ENCODE results near the gene RELB.
"Not testable (repeated sequence)": the region's sequence is repeated elsewhere in the genome, so short reads cannot be mapped to it uniquely, and the experiment has no call there.

The RELB gene

DNA sequence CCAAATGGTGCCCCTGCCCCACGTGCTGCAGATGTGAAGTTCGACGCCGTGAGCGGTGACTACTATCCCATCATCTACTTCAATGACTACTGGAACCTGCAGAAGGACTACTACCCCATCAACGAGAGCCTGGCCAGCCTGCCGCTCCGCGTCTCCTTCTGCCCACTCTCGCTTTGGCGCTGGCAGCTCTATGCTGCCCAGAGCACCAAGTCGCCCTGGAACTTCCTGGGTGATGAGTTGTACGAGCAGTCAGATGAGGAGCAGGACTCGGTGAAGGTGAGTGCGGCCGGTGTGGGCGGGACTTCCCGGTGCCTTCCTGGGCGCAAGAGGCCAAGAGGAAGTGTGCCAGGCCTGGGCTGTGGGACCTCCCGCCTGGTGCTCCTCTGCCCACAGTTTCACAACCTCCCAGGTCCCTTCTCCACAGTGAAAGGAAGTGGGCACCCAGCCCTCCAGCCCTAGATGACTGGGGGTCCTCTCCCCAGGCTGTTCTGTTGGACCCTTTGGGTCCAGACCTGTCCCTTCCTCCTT is 14.1 kb upstream of the RELB start:
- no peak for DNase-seq (ENCODE audit: low spot score)

DNA sequence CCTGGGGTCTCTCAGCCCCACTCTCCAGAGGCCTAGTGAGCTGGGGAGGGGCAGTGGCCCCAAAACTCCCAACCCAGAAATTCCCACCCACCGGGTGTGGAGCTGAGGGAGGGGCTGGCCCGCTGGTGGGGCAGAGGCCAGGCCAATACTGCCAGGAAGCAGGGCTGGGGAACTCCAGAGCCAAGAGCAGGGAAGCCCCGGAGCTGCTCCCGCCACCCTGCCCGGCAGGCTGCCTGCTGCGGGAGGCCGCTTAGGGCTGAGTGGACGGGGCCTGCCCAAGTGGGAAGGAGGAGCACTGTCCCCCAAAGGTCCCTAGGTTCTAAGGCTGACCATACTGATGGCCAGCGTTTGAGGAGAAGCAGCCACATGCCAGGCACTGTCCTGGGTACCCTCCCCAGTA is 13.0 kb upstream of the RELB start:
- DNase-seq (ENCODE audit: low spot score): no peak

DNA sequence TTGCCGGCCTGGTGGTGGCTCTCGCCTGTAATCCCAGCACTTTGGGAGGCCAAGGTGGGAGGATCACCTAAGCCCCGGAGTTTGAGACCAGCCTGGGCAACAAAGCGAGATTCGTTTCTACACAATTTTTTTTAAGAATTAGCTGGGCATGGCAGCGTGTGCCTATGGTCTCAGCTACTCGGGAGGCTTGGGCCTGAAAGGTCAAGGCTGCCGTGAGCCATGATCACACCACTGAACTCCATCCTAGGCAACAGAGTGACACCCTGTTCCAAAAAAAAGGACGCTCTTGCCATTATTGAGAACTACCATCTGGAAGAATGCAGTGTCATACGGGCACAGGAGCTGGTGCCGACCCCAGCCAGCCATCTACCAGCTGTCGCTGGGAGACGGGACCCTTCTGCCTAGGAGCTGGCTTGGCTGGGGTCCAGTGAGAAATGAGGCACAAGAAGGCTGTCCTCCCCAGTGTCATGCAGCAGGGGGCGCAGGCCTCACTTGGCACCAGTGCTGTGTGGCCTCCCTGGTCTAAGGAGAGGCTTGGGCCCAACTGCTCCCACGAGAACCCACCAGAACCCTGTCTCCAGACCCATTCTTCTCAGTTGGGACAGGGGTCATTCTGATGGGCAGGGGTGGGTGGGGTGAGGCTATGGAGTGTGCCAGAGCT is 12.2 kb upstream of the RELB start:
- DNase-seq (ENCODE audit: low spot score): peak; percentile 89

DNA sequence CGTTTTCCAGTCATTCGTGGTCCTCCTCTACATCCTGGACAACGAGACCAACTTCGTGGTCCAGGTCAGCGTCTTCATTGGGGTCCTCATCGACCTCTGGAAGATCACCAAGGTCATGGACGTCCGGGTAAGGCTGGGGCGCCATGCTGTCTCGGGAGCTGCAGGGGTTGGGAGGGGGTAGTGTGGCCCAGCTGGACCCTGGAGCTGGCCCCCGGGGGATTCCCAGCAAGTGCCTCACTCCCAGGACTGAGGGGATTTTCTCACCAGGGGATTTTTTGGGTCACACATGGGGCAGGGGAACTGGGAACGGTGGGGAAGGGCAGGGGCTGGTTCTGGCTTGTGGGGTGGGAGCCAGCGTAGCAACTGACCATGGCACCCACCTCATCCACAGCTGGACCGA is 10.8 kb upstream of the RELB start:
- no peak for DNase-seq (ENCODE audit: low spot score)

DNA sequence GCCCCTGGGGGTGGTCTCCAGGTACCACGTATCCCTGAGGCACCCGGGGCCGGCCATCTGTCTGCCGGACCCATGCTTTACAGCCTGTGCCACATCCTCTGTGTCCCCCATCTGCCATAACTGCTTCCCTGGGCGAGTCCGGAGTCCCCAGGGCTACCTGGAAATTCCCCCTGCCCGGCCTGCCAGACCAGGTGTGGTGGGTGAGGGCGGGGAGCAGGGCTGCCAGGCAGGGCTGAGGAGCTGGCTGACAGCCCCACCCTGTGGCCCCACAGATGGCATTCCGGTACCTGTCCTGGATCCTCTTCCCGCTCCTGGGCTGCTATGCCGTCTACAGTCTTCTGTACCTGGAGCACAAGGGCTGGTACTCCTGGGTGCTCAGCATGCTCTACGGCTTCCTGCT is 10.3 kb upstream of the RELB start:
- no peak for DNase-seq (ENCODE audit: low spot score)

DNA sequence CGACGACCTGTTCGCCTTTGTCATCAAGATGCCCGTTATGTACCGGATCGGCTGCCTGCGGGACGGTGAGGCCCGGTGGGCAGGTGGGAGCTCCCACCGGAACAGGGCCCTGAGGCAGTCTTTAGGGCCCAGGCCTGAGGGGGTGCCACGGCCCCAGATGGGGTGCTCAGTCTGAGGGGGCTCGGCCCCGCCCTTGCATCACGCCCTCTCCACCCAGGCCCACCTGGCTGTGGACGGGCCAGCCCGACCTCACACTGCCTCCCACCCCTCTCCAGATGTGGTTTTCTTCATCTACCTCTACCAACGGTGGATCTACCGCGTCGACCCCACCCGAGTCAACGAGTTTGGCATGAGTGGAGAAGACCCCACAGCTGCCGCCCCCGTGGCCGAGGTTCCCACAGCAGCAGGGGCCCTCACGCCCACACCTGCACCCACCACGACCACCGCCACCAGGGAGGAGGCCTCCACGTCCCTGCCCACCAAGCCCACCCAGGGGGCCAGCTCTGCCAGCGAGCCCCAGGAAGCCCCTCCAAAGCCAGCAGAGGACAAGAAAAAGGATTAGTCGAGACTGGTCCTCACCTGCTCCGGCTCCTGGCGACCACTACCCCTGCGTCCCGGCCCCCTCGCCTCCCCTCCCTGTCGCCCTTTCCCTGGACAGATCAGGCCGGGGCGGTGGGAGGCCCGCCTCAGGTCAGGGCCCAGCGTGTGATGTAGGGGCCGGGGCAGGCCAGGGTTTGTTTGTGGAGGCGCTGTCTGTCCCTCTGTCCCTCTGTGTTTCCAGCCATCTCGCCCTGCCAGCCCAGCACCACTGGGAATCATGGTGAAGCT is 8.7 kb upstream of the RELB start:
- DNase-seq (ENCODE audit: low spot score): no peak

DNA sequence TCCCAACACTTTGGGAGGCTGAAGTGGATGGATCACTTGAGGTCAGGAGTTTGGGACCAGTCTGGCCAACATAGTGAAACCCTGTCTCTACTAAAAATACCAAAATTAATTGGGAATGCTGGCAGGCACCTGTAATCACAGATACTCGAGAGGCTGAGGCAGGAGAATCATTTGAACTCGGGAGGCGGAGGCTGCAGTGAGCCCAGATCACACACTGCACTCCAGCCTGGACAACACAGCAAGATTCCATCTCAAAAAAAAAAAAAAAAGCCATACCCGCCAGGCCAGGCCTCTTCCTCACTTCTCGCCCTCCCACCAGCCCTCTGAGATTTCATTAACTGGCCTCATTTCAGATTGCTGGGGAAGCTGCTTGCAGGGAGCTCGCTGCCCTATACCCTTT is 7.7 kb upstream of the RELB start:
- DNase-seq (ENCODE audit: low spot score): no peak

DNA sequence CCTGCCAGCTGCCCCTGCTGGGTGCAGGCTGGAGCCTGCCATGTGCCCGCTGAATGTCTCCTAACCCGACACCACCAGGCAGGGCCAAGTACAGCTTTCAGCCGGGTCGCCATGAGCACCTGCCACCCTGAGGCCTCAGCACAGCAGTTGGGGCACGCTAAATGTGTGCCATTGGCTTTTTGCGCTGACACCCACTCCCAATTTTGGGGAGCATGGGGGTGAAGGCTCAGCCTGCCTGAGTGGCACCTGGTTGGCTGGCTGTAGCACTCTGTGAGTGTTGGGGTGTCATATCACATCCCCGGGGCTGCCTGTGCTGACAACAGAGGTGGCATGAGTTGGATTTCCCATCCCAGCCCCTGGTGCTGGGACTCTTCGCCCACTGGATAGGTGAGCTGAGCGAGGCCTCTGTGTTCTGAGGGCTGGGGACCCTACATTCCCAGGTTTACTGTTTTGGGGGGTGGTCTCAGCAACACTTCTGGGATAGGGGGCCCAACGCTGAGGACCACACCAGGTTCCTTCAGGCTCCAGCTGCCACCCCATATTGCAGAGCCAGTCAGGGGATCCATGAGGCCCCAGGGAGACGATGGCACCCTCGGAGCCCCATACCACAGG is 7.2 kb upstream of the RELB start:
- no peak for DNase-seq (ENCODE audit: low spot score)

DNA sequence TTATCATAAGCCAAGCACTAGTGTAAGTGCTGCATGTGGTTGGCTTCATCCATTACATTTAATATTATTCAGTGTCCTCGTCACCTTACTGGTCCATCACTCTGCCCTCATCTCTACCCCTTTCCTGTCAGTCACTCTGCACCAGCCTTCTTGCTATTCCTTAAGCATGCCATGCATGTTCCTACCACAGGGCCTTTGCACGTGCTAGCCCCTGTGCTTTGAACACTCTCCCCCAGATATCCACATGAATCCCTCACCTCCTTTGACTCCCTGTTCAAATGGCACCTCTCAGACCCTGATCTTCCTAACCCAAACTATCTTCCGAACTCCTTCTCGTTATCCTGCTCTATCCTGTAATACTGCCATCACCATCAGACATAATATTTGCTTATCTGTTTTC is 3.2 kb upstream of the RELB start:
- DNase-seq (ENCODE audit: low spot score): no peak

DNA sequence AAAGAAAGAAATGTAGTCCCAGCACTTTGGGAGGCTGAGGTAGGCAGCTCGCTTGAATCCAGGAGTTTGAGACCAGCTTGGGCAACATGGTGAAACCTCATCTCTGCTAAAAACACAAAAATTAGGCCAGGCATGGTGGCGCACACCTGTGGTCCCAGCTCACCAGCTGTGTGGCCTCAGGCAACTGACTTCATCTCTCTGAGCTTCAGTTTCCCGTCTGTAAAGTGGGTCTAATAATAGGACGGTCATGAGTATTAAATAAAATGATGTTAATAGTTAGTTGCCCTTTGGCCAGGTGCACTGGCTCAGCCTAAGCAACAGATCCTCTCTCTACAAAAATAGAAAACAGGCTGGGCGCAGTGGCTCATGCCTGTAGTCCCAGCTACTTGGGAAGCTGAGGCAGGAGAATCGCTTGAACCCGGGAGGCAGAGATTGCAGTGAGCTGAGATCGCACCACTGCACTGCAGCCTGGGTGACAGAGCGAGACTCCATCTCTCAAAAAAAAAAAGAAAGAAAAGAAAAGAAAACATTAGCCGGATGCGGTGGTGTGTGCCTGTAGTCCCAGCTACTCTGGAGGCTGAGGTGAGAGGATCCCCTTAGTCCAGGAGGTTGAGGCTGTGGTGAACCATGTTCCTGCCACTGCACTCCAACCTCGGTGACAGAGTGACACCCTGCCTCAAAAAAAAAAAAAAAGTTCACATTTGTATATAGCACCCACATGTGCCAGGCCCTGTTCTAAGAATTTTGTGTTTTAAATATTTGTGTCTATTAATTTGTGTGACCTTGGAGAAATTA is 1.9 kb upstream of the RELB start:
- not testable (repeated sequence) for DNase-seq (ENCODE audit: low spot score)

DNA sequence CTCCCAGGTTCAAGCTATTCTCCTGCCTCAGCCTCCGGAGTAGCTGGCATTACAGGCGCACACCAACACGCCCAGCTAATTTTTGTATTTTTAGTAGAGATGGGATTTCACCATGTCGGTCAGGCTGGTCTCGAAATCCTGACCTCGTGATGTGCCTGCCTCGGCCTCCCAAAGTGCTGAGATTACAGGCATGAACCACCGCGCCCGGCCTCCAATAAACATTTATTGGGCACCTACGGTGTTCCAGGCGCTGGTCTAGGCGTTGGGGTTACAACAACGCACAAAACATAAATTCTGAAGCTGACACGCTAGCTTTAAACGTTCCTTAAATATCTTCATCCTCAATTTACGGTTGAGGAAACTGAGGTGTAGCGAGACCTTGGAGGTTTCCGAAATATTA is 599 bp upstream of the RELB start:
- not testable (repeated sequence) for DNase-seq (ENCODE audit: low spot score)

DNA sequence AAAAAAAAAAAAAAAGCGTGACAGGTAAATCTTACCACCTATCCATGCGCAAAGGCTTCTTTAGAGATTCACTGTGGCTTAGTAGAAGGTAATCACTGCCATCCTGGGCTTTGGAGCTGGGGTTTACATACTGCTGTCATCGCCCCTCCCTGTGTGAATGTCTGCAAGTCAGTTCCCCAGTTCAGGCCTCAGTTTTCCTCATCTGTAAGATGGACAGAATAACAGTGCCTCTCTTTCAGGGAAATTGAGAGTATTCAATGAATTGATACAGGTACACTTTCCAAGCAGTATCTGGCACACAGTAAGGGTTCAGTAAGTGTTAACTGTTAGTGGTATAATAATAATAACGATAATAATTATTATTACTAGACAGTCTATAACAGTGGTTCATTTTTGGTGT is 2.2 kb downstream of the RELB start:
- DNase-seq (ENCODE audit: low spot score): no peak

DNA sequence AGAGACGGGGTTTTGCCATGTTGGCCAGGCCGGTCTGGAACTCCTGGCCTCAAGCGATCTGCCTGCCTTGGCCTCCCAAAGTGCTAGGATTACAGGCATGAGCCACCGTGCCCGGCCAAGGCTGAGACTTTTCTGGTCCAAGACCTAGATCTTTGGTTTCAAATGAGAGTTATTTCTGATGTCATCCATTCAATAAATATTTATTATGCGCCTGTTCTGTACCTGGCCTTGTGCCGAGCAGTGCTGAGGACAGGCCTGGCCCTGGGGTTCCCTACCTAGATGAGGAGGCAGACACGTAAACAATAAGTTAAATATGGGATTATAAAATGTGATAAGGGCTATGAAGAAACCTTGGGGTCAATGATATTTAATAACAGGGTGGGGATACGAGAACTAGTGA is 4.5 kb downstream of the RELB start:
- no peak for DNase-seq (ENCODE audit: low spot score)

DNA sequence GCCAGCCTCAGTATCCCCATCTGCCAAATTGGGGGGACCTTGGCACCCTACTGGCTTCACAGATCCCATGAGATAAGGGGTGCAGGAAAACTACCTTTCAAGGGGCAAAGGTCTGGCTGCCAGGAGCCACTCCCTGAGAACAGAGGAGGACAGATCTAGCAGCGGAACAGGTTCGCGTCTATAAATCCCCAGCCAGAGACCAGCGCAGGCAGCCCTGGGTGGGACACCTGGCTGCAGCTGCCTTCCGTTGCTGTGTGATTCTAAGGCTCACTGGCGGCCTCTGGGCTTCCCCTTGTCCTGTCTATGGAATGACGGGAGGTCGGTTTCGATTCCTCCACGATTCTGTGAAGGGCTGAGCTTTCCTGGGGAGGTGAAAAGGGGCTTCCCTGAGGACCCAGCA is 7.3 kb downstream of the RELB start:
- DNase-seq (ENCODE audit: low spot score): no peak

DNA sequence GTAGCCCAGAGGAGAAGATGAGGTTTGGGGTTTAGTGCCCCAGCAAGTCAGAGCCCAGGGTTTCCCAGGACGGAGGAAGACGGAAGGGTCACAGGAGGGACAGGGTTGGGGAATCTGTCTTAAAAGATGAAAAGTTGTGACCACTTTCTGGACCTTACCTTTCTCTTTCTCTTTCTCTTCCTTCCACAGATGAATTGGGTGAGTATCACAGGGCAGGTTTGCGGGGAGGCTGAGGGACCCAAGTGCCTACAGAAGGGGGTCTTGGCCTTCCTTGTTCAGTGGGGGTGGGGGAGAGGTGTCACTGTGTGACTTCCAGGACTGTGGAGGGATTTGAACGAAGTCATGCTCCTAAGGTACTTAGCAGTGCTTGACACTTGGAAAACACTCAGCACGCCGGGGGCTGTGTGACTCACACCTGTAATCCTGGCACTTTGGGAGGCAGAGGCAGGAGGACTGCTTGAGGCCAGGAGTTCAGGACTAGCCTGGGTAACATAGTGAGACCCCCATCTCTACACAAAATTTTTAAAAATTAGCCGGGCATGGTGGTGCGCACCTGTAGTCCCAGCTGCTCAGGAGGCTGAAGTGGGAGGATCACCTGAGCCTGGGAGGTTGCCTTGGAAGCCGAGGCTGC is 8.5 kb downstream of the RELB start:
- no peak for DNase-seq (ENCODE audit: low spot score)

DNA sequence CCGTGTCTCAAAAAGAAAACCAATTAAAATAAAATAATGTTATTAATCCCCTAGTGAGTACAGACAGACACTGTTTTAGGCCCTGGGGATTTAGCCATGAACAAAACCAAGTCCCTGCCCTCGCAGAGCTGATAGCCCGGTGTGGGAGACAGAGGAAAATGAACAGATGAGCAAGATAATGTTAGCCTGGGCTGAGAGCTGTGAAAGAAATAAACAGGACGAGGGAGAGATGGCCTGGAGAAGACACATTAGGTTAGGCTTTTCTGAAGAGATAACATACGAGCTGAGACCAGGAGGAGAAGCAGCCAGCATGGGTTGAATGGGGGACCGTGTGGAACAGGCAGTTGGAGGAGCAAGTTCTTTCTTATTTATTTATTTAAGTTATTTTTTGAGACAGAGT is 9.0 kb downstream of the RELB start:
- no peak for DNase-seq (ENCODE audit: low spot score)

DNA sequence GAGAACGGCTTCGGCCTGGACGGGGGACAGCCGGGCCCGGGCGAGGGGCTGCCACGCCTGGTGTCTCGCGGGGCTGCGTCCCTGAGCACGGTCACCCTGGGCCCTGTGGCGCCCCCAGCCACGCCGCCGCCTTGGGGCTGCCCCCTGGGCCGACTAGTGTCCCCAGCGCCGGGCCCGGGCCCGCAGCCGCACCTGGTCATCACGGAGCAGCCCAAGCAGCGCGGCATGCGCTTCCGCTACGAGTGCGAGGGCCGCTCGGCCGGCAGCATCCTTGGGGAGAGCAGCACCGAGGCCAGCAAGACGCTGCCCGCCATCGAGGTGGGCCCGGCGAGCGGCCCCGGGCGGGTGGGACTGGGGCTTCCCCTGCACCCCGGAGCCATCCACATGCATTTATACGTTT is 10.7 kb downstream of the RELB start:
- DNase-seq (ENCODE audit: low spot score): no peak

DNA sequence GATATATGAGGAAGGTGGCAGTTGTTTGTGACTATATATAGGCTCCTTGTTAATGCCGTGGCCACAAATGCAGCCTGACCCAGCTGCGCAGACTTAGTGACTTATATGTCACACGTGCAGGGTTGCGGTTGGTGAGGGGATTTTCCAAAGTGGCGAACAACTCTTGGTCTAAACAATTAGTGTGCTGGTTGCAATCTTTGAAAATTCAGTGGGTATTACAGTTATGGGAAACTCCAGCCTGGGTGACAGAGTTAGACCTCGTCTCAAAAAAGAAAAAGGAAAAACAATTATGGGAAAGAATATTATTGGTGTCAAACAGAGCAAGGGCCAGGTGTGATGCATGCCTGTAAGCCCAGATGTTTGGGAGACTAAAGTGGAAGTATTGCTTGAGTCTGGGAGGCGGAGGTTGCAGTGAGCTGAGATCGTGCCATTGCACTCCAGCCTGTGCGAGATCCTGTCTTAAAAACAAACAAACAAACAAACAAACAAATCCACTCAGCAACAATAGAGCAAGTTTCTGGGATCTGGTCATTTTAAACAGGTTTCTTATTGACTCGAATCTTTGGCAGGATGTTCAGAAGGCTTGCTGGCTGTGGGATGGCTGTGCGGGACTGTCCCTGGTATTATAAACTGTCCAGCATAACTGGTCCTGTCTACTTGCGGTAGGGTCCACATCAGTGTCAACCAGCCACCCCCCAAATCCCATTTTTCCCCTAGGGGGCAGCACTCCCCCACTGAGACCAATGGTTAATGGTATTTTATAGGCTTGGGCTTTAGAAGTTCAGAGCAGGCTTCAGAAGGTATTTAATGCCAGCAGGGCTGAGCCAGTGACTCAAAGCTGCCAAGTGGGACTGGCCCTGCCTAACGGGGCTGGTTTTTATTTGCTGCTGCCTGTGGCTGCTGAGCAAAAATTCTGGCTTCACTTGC is 15.4 kb downstream of the RELB start:
- DNase-seq (ENCODE audit: low spot score): peak; percentile 89

DNA sequence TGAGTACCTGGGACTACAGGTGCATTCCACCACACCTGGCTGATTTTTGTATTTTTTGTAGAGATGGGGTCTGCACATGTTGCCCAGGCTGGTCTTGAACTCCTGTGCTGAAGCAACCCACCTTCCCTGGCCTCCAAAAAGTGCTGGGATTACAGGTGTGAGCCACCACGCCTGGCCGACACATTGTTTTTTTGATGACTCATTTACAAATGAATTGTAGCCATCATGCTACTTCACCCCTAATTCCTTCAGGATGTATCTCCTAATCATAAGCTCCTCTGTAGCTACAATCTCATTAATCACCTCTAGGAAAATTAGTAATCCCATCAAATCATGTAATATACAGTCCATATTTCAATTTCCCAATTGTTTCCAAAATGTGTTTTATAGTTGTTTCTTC is 17.9 kb downstream of the RELB start:
- no peak for DNase-seq (ENCODE audit: low spot score)

DNA sequence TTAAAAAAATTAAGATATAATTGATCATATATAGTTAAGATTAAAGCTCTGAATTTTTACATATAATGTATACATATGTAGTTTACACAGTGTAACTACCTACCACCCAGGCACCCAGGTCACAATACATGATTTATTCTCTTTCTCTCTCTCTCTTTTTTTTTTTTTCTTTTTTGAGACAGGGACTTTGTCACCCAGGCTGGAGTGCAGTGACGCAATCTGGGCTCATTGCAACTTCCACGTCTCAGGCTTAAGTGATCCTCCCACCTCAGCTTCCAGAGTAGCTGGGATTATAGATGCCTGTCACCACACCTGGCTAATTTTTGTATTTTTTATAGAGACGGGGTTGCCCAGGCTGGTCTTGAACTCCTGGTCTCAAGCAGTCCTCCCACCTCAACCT is 18.8 kb downstream of the RELB start:
- DNase-seq (ENCODE audit: low spot score): no peak

DNA sequence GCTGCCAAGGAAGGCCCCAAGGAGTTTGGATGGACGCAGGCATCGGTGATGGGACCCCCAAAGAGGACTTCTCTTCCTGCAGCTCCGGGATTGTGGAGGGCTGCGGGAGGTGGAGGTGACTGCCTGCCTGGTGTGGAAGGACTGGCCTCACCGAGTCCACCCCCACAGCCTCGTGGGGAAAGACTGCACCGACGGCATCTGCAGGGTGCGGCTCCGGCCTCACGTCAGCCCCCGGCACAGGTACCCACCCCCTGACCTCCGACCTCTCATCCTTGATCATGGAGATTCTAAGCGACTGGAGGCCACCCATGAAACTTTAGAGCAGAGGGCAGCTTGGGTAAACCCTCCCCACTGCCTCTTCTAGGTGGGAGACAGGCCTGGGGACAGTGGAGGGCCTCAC is 20.7 kb downstream of the RELB start:
- no peak for DNase-seq (ENCODE audit: low spot score)
